ENCODE data around the gene MICAL3. TPM values are rescaled to one million over a fixed set of nuclear protein-coding genes. Genes with fewer than 3 reads are reported as not detected.

MICAL3 gene
- total RNA-seq, 4 donors from 2014 or later, result 15.8 to 45.4 (median 31.6) TPM

DNA sequence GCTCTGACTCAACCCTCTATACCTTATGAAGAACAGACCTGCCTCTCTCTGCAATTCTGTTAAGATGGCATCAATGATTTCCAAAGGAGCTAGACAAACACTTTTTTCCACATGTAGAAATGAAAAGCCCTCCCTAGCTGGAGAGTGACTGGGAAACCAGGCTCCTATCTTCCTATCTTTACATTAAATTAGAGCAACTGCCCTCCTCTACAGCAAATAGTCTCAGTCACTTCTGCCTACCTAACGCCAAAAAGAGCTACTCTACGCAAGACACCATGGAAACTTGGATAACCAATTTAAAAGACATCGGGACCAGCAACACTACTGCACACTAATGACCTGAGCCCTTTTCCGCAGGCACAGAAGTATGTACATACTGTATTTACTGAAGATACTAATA, 84.8 kb downstream of the MICAL3 start:
- TF ChIP-seq, protein P1, sequence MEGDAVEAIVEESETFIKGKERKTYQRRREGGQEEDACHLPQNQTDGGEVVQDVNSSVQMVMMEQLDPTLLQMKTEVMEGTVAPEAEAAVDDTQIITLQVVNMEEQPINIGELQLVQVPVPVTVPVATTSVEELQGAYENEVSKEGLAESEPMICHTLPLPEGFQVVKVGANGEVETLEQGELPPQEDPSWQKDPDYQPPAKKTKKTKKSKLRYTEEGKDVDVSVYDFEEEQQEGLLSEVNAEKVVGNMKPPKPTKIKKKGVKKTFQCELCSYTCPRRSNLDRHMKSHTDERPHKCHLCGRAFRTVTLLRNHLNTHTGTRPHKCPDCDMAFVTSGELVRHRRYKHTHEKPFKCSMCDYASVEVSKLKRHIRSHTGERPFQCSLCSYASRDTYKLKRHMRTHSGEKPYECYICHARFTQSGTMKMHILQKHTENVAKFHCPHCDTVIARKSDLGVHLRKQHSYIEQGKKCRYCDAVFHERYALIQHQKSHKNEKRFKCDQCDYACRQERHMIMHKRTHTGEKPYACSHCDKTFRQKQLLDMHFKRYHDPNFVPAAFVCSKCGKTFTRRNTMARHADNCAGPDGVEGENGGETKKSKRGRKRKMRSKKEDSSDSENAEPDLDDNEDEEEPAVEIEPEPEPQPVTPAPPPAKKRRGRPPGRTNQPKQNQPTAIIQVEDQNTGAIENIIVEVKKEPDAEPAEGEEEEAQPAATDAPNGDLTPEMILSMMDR (IDR thresholded peaks at IDR 0.05; ENCODE audit: low read depth), result no peak

DNA sequence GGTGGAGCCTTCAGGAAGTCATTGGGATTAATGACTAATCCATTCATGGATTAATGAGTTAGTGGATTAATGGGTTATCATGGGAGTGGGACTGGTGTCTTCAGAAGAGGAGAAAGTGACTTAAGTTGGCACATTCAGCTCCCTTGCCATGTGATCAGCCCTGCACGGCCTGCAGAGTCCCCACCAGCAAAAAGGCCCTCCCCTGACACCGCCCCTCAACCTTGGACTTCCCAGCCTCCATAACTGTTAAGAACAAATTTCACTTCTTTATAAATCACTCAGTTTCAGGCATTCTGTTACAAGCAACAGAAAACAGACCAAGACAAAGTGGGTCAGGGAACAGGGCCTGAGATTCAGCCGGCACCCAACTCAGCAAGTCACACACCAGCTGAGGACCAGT, 85.3 kb downstream of the MICAL3 start:
- TF ChIP-seq, protein P1 (IDR thresholded peaks at IDR 0.05; ENCODE audit: low read depth), result no peak

DNA sequence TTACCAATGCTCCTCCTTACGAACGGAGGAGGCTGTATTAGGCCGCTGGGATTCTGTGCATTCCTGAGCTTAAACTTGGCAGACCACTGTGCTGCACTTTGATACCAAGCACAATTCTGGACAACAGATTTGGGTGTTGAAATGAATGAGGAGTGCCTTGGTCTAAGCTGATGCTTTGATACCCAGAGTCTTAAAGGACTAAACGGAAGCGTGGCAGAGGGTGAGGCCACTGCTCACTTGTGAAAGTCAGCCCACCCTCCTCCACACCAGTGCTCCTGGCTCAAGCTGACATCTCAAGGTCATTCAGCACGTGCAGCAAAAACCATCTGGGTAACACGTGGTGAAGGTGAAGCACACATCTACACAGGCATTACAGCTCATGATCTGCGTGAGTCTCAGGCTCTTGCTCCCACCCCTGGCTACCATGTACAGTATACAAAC, 85.9 kb downstream of the MICAL3 start:
- TF ChIP-seq, protein P1 (IDR thresholded peaks at IDR 0.05; ENCODE audit: low read depth), result no peak

DNA sequence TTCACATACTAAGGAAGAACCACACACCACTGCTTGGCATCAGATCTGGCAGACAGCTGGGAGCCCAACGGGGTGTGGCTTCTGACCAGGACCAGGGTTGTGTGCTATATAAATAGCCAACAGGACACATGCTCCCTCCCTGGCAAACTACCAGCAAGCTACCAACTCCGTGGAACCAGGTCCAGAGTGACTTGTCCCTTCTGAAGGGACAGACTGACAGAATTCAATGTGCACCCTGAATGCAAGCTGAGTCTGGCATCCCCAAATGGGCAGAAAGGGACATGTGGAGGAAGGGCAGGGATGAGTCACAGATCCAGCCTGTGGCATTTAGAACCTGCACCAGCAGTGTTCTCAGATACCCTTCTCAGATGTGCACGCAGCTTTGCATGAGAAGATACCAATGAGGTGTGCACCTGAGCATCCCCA, 92.9 kb downstream of the MICAL3 start:
- TF ChIP-seq, protein P1 (IDR thresholded peaks at IDR 0.05; ENCODE audit: low read depth), result no peak

DNA sequence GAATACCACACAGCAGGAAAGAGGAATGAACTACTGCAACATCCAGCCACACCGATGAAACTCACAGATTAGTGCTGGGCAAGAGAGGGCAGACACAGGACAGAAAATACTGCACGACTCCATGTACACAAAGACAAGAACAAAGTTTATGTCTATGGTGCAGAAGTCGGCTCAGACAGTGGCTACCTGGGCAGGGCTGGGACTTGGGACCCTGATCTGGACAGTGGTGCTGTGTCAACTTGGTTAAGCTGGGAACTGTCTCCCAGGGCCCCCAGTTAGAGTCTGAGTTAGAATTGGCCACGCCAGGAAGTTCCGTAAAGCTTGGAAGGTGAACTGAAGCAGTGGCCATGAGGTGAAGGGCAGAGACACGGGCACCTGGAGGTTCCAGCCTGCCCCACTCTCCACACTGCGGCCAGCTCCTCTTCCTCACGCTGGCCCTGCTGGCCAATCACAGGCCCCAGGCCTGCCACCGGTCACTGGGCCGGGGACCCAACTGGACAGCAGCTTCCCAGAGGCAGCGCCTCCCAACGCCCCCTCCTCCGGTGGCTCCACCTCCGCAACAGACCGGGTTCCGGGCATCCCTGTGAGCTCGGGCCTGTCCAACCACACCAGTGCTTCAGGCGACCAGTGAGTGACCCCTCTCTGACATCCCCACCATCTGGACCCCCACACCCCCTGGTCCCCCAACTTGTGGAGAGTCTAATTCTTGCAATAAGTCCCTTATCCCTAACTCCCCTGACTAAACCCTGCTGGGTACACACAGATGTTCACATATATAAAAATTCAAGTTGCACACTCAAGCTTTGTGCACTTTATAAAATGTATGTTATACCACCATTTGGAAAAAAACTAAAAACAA, 93.7 kb downstream of the MICAL3 start:
- TF ChIP-seq, protein P1 (IDR thresholded peaks at IDR 0.05; ENCODE audit: low read depth), result no peak

DNA sequence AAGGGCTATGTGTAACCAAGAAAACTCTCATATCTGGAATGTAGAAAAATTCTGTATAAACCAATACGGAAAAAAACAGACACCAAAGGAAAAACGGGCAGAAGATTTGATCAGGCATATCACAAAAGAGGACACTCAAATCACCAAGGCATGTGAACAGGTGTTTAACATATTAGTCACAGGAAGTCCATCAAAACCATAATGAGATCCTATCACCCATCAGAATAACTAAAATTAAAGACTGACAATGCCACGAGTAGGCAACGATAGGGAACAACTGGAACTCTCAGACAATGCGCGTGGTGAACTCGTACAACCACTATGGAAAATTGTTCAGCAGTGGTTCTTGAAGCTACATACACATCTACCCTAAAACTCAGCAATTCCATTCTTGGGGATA, 94.5 kb downstream of the MICAL3 start:
- TF ChIP-seq, protein P1 (IDR thresholded peaks at IDR 0.05; ENCODE audit: low read depth), result no peak

DNA sequence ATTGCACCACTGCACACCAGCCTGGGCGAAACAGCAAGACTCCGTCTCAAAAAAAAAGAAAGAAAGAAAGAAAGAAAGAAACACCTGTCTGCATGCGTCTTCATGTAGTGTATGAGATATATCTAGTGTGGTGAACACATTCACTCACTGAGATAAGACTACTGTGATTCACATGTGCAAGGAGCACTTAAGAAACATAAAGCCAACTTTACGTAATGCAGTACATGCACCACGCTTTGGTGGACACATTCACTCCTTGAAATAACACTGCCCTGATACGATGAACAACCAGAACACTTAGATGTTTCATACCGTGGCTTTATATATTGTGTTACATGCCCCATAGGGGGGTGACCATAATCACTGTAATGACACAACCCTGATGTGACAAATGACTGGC, 96.0 kb downstream of the MICAL3 start:
- TF ChIP-seq, protein P1 (IDR thresholded peaks at IDR 0.05; ENCODE audit: low read depth), result no peak

Data from subcutaneous adipose tissue (tissue), 4 donors.